Panc1 (cell line): ENCODE data around the gene PRR5L. TPM values are rescaled to one million over a fixed set of nuclear protein-coding genes. Genes with fewer than 3 reads are reported as not detected.

Experiments used
- ATAC-seq: fragments of 200-7000 bp; cut with Tn5 transposase; 2 replicates; pipeline ENCODE4 v1.9.1; 2020; ENCODE audit warnings: mild to moderate bottlenecking, moderate library complexity
- BruUV-seq: library from RNA; stranded (reverse); fragments of 400-500 nt; replicated peaks from 2 replicates; lab custom pipeline; 2021; lab: Mats Ljungman, UMichigan
- CTCF ChIA-PET: fragments of 300-600 bp; sonication (Branson Sonifier 250); formaldehyde crosslinking; loops from one replicate; lab custom pipeline; 2022; ENCODE audit warnings: antibody characterized with exemption; lab: Charles Lee
- POLR2A ChIA-PET: fragments of 300-600 bp; sonication (Branson Sonifier 250); formaldehyde crosslinking; loops from one replicate; lab custom pipeline; 2022; ENCODE audit warnings: antibody characterized with exemption; lab: Charles Lee
- DNase-seq: peaks from one replicate; pipeline ENCODE4 v3.0.0-alpha.2; 2010; ENCODE audit warnings: low read depth, low spot score
- H3K27ac ChIP-seq: 2 replicates; pipeline ENCODE4 v1.5.1; 2011; ENCODE audit warnings: mild to moderate bottlenecking, low read length, inconsistent platforms
- H3K27me3 ChIP-seq: fragments of 200-500 bp; sonication (Bioruptor generic); 2 replicates; pipeline ENCODE4 v1.6.0; 2014; ENCODE audit warnings: low read length, inconsistent platforms; ENCODE audit not compliant: control insufficient read depth, insufficient read depth
- H3K36me3 ChIP-seq: fragments of 200-500 bp; sonication (Bioruptor generic); 2 replicates; pipeline ENCODE4 v1.5.1; 2014; ENCODE audit warnings: inconsistent platforms, mild to moderate bottlenecking, low read length, moderate library complexity; ENCODE audit not compliant: control insufficient read depth, insufficient read depth
- H3K4me1 ChIP-seq: 2 replicates; pipeline ENCODE4 v1.5.1; 2011; ENCODE audit warnings: inconsistent platforms, mild to moderate bottlenecking, low read length, moderate library complexity; ENCODE audit not compliant: control insufficient read depth, insufficient read depth
- H3K4me3 ChIP-seq, 2 experiments: 2 replicates each; pipeline ENCODE4 v1.5.1; 2011 to 2012; ENCODE audit warnings: low read depth in 2 of 2, low read length in 2 of 2, mild to moderate bottlenecking in 2 of 2, inconsistent platforms in 1 of 2, moderate library complexity in 1 of 2
- H3K9me3 ChIP-seq: fragments of 200-500 bp; sonication (Bioruptor generic); 2 replicates; pipeline ENCODE4 v1.5.1; 2014; ENCODE audit warnings: low read depth, mild to moderate bottlenecking, inconsistent platforms, low read length, moderate library complexity; ENCODE audit not compliant: control insufficient read depth, insufficient read depth
- POLR2AphosphoS5 ChIP-seq: IDR thresholded peaks from 2 replicates; pipeline ENCODE4 v1.6.1; 2012; ENCODE audit warnings: mild to moderate bottlenecking, low read depth, low read length, moderate library complexity
- SIN3A ChIP-seq: IDR thresholded peaks from 2 replicates; pipeline ENCODE4 v1.6.1; 2012; ENCODE audit warnings: low read depth, mild to moderate bottlenecking, low read length, moderate library complexity, borderline replicate concordance; ENCODE audit not compliant: insufficient read depth
- TCF7L2 ChIP-seq: IDR thresholded peaks from 2 replicates; pipeline ENCODE4 v1.6.1; 2011; ENCODE audit warnings: mild to moderate bottlenecking, low read depth, low read length, inconsistent platforms
- in situ Hi-C: cut with HindIII; loops from 2 replicates; pipeline ENCODE4 v1.10.0; 2016; ENCODE audit warnings: low sequenced_read_pairs, low pct_unique_long_range_greater_than_20kb
- intact Hi-C: fragments of 100-400 bp; cut with micrococcal nuclease; formaldehyde crosslinking; loops from one replicate; pipeline ENCODE4 v1.10.0; 2022; ENCODE audit not compliant: unreplicated experiment
- total RNA-seq: library from RNA; stranded (reverse); gene quantifications from one replicate; pipeline ENCODE4 v1.2.1, GENCODE V29; 2021; ENCODE audit not compliant: unreplicated experiment
- TF ChIP-seq, protein P1 (sequence below): fragments of 450-650 bp; IDR thresholded peaks from 2 replicates; pipeline ENCODE4 v1.5.1; 2017; ENCODE audit warnings: mild to moderate bottlenecking
- TF ChIP-seq, protein P2 (sequence below), 2 experiments: IDR thresholded peaks; 2 replicates each; pipeline ENCODE4 v1.6.1; 2011 to 2012; ENCODE audit warnings: low read depth in 2 of 2, control low read depth in 1 of 2, low read length in 1 of 2, mild to moderate bottlenecking in 1 of 2, moderate library complexity in 1 of 2; ENCODE audit not compliant: insufficient read depth in 1 of 2

PRR5L gene
- total RNA-seq, 1 experiment from 2014 or later, result 0.36 TPM

DNA sequence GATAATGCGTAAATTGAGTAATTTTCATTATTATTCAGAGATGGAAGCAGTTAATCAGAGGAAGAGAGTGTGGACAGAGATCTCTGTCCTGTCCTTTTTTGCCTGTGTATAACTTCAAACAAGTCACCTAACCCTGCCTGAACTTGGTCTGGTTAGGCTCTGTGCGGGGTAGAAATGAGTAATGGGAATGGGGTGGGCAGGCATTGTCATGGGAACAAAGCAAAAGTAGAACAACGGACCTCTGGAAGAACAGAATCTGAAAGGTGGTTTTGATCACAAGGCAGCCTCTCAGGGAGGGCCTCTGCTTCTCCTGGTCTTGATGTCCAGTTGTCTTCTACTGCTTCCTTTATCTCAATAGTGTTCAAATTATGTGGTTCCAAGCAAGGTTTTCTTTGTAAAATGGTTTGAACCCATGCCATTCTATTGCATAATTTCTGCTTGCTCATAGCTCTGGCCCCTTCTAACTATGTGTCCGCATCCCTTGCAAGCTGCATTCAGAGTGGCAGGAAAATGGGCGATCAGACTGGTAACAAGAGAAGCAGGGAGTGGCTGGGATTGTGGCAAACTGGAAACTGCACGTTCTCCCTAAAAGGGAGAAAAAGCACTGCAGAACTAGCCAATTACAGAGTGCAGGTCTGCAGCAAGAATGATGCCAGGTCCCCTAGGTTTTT is 76.1 kb downstream of the PRR5L start:
- H3K36me3 ChIP-seq, result no peaks in the 10 kb centered on the region
- no peak overlapping the region for H3K4me3 ChIP-seq
- CTCF ChIA-PET, result no interaction called here
- POLR2A ChIA-PET, result no interaction called here
- ATAC-seq (no peak), DNase-seq (no peak)
- H3K27me3 ChIP-seq, result peaks cover 18% of the 10 kb centered on the region
- H3K9me3 ChIP-seq, result no peaks in the 10 kb centered on the region
- H3K4me1 ChIP-seq, result no peaks in the 10 kb centered on the region
- no peak overlapping the region for H3K27ac ChIP-seq
- in situ Hi-C loops (no loop called here), intact Hi-C loops (no loop called here)
- no TSS peak for BruUV-seq
- no peak for TF ChIP-seq POLR2AphosphoS5
- TF ChIP-seq, protein P1, sequence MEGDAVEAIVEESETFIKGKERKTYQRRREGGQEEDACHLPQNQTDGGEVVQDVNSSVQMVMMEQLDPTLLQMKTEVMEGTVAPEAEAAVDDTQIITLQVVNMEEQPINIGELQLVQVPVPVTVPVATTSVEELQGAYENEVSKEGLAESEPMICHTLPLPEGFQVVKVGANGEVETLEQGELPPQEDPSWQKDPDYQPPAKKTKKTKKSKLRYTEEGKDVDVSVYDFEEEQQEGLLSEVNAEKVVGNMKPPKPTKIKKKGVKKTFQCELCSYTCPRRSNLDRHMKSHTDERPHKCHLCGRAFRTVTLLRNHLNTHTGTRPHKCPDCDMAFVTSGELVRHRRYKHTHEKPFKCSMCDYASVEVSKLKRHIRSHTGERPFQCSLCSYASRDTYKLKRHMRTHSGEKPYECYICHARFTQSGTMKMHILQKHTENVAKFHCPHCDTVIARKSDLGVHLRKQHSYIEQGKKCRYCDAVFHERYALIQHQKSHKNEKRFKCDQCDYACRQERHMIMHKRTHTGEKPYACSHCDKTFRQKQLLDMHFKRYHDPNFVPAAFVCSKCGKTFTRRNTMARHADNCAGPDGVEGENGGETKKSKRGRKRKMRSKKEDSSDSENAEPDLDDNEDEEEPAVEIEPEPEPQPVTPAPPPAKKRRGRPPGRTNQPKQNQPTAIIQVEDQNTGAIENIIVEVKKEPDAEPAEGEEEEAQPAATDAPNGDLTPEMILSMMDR, result no peak
- TF ChIP-seq TCF7L2, result no peak

DNA sequence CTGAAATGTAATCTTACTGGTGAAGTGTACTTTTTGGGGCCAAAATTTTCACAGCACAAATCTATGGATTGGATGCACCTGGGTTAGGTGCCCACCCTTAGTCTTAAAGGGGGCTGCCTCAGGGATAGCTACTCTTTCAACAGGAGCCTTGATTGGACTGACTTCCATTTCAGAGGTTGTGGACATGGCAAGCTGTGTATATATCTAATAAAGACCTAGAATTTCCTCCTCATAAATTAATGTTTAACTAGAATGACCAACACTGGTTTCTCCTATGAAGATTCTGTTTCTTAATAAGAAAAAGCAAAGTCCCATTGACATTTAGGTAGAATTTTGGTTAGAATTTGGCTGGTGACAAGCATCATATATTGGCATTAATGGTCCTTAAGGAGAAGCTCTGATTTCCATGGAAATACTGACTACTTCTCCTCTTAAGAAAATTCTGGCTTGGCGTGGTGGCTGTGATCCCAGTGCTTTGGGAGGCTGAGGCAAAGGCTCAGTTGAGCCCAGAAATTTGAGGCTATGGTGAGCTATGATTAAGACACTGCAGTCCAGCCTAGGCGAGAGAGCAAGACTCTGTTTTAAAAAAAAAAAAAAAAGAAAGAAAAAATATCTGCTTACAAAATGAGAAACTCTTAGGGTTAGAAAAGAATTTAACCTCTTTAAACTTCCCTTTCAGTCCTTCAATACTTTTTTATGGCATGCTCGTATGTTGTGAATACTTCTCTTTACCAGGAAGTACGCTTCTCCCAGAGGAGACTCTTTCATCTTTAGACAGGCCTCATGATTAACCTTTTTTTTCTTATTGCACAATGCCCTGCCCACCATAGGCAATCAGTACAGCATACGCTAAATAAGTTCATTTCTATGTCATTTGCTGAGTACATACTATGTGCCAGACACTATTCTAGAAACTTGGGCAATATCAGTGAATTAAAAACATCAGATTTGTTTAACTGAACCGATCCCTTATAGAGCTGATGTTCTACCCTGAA is 77.2 kb downstream of the PRR5L start:
- no peak overlapping the region for H3K27ac ChIP-seq
- ATAC-seq (no peak), DNase-seq (no peak)
- CTCF ChIA-PET, result no interaction called here
- H3K4me3 ChIP-seq, result no peak overlapping the region
- H3K36me3 ChIP-seq, result no peaks in the 10 kb centered on the region
- no peak for TF ChIP-seq TCF7L2
- no peak for TF ChIP-seq SIN3A
- TF ChIP-seq, protein P2, sequence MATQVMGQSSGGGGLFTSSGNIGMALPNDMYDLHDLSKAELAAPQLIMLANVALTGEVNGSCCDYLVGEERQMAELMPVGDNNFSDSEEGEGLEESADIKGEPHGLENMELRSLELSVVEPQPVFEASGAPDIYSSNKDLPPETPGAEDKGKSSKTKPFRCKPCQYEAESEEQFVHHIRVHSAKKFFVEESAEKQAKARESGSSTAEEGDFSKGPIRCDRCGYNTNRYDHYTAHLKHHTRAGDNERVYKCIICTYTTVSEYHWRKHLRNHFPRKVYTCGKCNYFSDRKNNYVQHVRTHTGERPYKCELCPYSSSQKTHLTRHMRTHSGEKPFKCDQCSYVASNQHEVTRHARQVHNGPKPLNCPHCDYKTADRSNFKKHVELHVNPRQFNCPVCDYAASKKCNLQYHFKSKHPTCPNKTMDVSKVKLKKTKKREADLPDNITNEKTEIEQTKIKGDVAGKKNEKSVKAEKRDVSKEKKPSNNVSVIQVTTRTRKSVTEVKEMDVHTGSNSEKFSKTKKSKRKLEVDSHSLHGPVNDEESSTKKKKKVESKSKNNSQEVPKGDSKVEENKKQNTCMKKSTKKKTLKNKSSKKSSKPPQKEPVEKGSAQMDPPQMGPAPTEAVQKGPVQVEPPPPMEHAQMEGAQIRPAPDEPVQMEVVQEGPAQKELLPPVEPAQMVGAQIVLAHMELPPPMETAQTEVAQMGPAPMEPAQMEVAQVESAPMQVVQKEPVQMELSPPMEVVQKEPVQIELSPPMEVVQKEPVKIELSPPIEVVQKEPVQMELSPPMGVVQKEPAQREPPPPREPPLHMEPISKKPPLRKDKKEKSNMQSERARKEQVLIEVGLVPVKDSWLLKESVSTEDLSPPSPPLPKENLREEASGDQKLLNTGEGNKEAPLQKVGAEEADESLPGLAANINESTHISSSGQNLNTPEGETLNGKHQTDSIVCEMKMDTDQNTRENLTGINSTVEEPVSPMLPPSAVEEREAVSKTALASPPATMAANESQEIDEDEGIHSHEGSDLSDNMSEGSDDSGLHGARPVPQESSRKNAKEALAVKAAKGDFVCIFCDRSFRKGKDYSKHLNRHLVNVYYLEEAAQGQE (IDR thresholded peaks at IDR 0.05; ENCODE audit: insufficient read depth in 1 of 2, low read depth in 2 of 2, low read length in 1 of 2), result no peak
- TF ChIP-seq, protein P1, result no peak
- TF ChIP-seq POLR2AphosphoS5, result no peak
- H3K27me3 ChIP-seq, result peaks cover 25% of the 10 kb centered on the region
- H3K4me1 ChIP-seq, result peaks cover 6% of the 10 kb centered on the region; the same call in 1 of the 2 replicates
- in situ Hi-C loops (no loop called here), intact Hi-C loops (no loop called here)
- no TSS peak for BruUV-seq
- POLR2A ChIA-PET, result interaction anchor here (0.6 kb wide), 1 partner anchor 136 kb away, joined by 5 read pairs; no protein-coding TSS in a partner anchor
- no peaks in the 10 kb centered on the region for H3K9me3 ChIP-seq
